Cardiac fibroblast (primary cell): ENCODE results near the gene B4GALT3.
A peak's percentile ranks its signal among the peaks of the same experiment; 100 is the strongest.

Experiments
- DNase-seq, 2 donors: peaks; one replicate each; pipeline versions ENCODE4 v3.0.0 to v3.0.0-alpha.2; 2010; ENCODE audit warnings: low read depth in 2 of 2
- H3K4me3 ChIP-seq, 2 donors: replicated peaks in 1 of 2; 1 replicate in 1 of 2; 2 replicates in 1 of 2; pipeline ENCODE4 v1.5.1; 2011; ENCODE audit warnings: low read depth in 2 of 2, low read length in 2 of 2, mild to moderate bottlenecking in 2 of 2, moderate library complexity in 1 of 2
- CTCF ChIP-seq: IDR thresholded peaks from one replicate; pipeline ENCODE4 v1.5.1; 2011; ENCODE audit warnings: low read depth, mild to moderate bottlenecking, low read length, inconsistent platforms

The B4GALT3 gene

DNA sequence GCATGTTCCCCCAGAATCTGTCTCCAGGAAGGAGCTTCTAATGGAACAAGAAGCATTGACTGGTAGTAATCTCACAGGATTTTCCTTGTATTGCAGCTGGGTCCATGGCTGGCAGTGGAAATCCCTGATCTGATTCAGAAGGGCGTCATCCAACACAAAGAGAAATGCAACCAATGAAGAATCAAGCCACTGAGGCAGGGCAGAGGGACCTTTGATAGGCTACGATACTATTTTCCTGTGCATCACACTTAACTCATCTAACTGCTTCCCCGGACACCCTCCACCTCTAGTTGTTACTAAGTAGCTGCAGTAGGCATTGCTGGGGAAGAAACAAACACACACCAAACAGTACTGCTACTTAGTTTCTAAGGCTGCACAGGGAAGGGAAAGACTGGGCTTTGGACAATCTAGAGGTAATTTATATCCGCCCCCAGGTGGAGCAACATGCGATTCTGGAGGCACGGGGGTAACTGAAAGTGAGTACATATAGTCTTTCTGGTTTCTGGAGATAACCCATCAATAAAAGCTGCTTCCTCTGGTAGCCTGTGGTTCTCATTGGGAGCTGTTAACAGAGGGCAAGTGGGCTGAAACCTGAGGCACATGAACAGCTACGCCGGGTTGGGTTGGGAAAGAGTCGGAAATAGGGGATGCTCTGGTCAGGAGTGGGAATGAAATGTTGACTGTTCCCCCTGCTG lies 18.8 kb downstream of the B4GALT3 start:
- H3K4me3 ChIP-seq: peak overlapping the region in 1 of 2 donors; percentile 91
- no peak for DNase-seq
- no peak for TF ChIP-seq CTCF

DNA sequence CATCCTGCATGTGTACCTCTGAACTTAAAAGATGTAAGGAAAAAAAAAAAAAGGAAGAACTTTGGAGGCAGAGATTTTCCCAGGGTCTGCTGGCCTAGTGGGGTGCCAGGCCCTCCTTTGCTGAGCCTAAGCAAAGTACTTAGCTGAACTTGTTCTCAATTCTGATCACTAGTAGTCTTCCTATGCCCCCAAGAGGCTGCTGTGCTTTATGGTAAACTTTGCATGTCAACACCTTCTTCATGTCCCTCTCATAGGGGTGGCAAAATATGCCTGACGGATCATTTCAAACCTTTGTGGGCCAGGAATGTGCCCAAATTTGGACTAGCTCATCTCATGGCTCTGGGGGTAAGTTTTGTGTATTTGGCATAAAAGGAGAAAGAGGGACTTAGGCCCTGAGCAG lies 19.4 kb downstream of the B4GALT3 start:
- no peak for TF ChIP-seq CTCF
- H3K4me3 ChIP-seq: no peak overlapping the region
- no peak for DNase-seq

- peak within 1 kb of the TSS; percentile 80 to 85 for H3K4me3 ChIP-seq
- TF ChIP-seq CTCF: no peak
- DNase-seq: peak; percentile 94 to 95
Measured at GRCh38 chr1:161153682-161154337, 23.5 kb downstream of the B4GALT3 start, which contains the start of gene UFC1. UFC1 (plus strand) TSS chr1:161153978; CDS start chr1:161153998, 20 bp downstream.

- DNase-seq: no peak
- H3K4me3 ChIP-seq: peak overlapping the region; percentile 80 to 85
- no peak for TF ChIP-seq CTCF
Measured at GRCh38 chr1:161153176-161153575, 24.1 kb downstream of the B4GALT3 start.

- no peak overlapping the region for H3K4me3 ChIP-seq
- DNase-seq: no peak
- TF ChIP-seq CTCF: no peak
Measured at GRCh38 chr1:161145832-161146231, 31.5 kb downstream of the B4GALT3 start.

- DNase-seq: no peak
- no peak overlapping the region for H3K4me3 ChIP-seq
- no peak for TF ChIP-seq CTCF
Measured at GRCh38 chr1:161140755-161141400, 36.4 kb downstream of the B4GALT3 start.
